HG02840 (cell line): ENCODE results near the gene NDUFS4.
"Not testable (repeated sequence)": the region's sequence is repeated elsewhere in the genome, so short reads cannot be mapped to it uniquely, and the experiment has no call there.

ENCODE experiments used
- ATAC-seq: cut with Tn5 transposase; IDR thresholded peaks from one replicate; pipeline ENCODE4 v1.9.1; 2021; ENCODE audit warnings: mild to moderate bottlenecking, moderate library complexity, moderate number of reproducible peaks; ENCODE audit not compliant: unreplicated experiment, low FRiP score

NDUFS4 gene

DNA sequence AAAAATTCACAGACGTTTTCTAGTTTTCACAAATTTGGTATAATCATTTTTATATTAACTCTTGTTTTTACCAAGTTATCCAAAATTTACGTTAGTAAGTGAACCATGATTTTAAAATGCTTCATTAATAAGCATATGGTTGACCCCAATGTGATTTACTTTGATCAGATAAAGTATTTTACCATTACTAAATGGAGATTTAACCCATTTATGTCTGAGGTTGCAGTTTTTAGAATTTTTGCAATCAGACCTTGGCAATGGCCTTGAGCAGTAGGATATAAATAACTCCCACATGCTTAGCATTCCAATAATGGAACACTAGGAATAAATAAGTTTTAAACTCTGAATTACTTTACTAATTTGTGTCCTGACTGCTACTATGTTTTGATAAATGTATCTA, 84.6 kb downstream of the NDUFS4 start:
- ATAC-seq = no peak

DNA sequence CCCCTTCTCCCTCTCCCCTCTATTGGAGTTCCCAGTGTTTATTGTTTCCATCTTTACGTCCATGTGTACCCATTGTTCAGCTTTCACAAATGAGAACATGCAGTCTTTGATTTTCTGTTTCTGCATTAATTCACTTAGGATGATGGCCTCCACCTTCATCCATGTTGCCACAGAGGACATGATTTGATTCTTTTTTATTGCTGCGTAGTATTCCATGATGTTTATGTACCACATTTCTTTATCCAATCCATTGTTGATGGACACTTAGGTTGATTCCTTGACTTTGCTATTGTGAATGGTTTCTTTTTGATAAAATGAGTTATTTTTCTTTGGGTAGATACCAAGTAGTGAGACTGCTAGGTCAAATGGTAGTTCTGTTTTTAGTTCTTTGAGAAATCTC, 88.9 kb downstream of the NDUFS4 start:
- ATAC-seq = no peak

GRCh38 chr5:53660573-53660972, 100.1 kb downstream of the NDUFS4 start:
- not testable (repeated sequence) for ATAC-seq

GRCh38 chr5:53665313-53665712, 104.9 kb downstream of the NDUFS4 start:
- not testable (repeated sequence) for ATAC-seq

DNA sequence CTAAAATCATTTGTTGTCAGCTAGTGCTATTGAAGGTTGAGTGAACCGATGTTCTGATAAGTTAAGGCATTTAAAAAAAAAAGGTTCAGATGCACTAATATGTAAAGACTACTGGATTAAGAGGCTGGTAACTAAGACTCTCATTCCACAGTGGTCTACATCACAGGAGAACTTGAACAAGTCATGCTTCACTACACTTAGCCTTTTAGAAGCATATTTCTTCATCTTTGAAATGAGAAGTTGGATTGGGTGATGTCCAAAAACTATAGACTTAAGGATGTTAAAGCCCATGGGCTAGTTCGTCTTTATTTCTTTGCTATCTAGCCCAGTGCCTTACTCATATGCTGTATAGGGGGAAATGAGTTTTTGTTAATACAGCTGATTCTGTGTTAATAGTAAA, 107.2 kb downstream of the NDUFS4 start:
- ATAC-seq = no peak

DNA sequence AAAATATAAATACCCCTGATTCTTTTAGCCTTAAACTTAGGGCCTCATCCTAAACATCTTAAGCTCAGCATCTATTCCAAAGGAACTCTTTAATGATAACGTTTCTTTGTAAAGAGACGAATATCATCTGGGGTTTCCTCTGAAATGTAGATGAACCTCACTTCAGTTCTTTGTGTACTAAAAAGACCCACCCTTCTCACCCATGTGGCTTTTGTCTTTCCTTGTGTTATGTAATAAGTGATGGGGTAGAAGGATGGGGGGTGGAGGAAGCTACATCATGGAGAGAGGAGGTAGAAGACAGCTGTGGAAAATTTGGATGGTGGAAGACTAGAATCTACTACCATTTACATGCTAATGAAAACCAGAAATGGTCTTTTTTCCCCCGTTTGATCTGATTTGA, 111.0 kb downstream of the NDUFS4 start:
- ATAC-seq = no peak

GRCh38 chr5:53674121-53674520, 113.7 kb downstream of the NDUFS4 start:
- ATAC-seq = no peak

DNA sequence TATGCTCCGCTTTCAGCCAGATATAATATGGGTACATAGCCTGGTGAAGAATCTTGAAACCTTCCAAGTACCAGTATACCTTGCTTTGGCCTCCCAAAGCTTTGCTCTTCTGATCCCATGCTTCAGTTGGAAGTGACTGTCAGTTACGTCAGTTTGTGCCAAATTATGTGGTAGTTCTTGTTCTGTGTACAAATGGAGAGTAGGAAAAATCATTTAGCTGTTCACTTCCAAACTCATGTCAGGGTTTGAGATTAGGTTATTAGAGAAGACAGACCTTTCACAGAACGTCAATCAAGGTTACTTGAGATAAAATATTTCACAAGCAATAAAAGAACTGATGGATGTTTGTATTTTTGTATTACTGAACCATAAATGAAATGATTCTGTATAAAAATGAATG, 117.2 kb downstream of the NDUFS4 start:
- ATAC-seq = no peak

GRCh38 chr5:53678981-53679660, 118.7 kb downstream of the NDUFS4 start:
- ATAC-seq = no peak

DNA sequence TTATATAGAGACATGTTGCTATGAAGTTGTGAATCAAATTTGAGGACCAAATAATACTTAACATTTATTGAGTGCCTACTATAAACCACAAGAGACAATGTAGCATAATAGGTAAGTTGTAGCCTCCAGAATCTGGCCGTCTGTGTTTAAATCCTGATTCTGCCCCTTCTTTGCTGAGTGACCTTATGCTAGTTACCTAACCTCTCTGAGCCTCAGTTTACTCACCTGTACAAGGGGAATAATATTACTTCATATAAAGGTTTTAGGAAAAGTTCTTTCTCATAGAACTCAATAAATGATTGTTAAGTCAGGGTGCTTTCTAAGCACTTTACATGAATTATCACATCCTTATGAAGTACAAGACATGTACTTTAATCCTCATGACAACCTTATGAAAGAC, 120.6 kb downstream of the NDUFS4 start:
- no peak for ATAC-seq

- ATAC-seq = no peak
These were observed 130.6 kb downstream of the NDUFS4 start for GRCh38 chr5:53691014-53691413.

GRCh38 chr5:53694520-53695022, 134.1 kb downstream of the NDUFS4 start:
- no peak for ATAC-seq

GRCh38 chr5:53710405-53710804, 150.0 kb downstream of the NDUFS4 start:
- not testable (repeated sequence) for ATAC-seq

GRCh38 chr5:53712327-53712726, 151.9 kb downstream of the NDUFS4 start:
- no peak for ATAC-seq

DNA sequence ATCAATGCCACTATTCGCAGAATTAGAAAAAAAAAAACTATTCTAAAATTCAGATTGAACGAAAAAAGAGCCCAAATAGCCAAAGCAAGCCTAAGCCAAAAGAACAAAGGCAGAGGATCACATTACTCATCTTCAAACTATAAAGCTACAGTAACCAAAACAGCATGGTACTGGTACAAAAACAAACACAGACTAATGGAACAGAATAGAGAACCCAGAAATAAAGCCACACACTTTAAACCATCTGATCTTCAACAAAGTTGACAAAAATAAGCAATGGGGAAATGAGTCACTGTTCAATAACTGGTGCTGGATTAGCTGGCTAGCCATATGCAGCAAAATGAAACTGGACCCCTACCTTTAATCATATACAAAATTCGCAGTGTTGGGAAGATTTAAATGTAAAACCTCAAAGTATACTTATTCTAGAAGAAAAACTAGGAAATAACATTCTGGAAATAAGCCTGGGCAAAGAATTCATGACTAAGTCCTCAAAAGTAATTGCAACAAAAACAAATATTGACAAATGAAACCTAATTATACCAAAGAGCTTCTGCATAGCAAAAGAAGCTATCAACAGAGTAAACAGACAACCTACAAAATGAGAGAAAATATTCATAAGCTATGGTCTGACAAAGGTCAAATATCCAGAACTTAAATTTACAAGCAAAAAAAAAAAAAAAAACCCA, 153.7 kb downstream of the NDUFS4 start:
- ATAC-seq = no peak

DNA sequence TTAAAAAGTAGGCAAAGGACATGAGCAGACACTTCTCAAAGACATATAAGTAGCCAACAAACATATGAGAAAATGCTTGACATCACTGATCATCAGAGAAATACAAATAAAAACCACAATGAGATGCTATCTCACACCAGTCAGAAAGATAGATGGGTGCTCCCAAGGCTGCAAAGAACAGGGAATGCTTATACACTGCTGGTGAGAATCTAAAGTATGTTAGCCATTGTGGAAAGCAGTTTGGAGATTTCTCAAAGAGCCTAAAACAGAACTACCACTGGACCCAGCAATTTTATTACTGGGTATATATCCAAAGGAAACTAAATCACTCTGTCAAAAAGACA, 154.2 kb downstream of the NDUFS4 start:
- no peak for ATAC-seq

GRCh38 chr5:53726121-53726520, 165.7 kb downstream of the NDUFS4 start:
- no peak for ATAC-seq

GRCh38 chr5:53730943-53731342, 170.5 kb downstream of the NDUFS4 start:
- ATAC-seq = no peak
